H9 (cell line): ENCODE results near the gene XXYLT1. TPM values are rescaled to one million over a fixed set of nuclear protein-coding genes. Genes with fewer than 3 reads are reported as not detected.

Source experiments
- DNase-seq: peaks from one replicate; pipeline ENCODE4 v3.0.0-alpha.2; 2017
- H2AFZ ChIP-seq: one replicate; pipeline ENCODE4 v1.6.1; 2013; ENCODE audit warnings: mild to moderate bottlenecking, low read length, control low read depth, moderate library complexity
- H2AK5ac ChIP-seq: 2 replicates; pipeline ENCODE4 v1.6.1; 2013; ENCODE audit warnings: low read length, control low read depth, mixed read lengths; ENCODE audit not compliant: insufficient read length
- H2BK120ac ChIP-seq: one replicate; pipeline ENCODE4 v1.6.1; 2013; ENCODE audit warnings: low read depth, mild to moderate bottlenecking, low read length, control low read depth, inconsistent platforms; ENCODE audit not compliant: poor library complexity, severe bottlenecking
- H2BK12ac ChIP-seq: 2 replicates; pipeline ENCODE4 v1.6.1; 2013; ENCODE audit warnings: low read length, control low read depth, mixed read lengths, low read depth; ENCODE audit not compliant: insufficient read length
- H2BK15ac ChIP-seq: 2 replicates; pipeline ENCODE4 v1.6.1; 2013; ENCODE audit warnings: low read depth, low read length, control low read depth
- H2BK20ac ChIP-seq: one replicate; pipeline ENCODE4 v1.6.1; 2013; ENCODE audit warnings: low read depth, mild to moderate bottlenecking, low read length, control low read depth, inconsistent platforms; ENCODE audit not compliant: poor library complexity, severe bottlenecking
- H2BK5ac ChIP-seq: 2 replicates; pipeline ENCODE4 v1.6.1; 2013; ENCODE audit warnings: low read length, control low read depth, mixed read lengths; ENCODE audit not compliant: insufficient read length
- H3K14ac ChIP-seq: 2 replicates; pipeline ENCODE4 v1.6.1; 2013; ENCODE audit warnings: low read length, control low read depth; ENCODE audit not compliant: insufficient read depth
- H3K18ac ChIP-seq: 2 replicates; pipeline ENCODE4 v1.6.1; 2013; ENCODE audit warnings: low read depth, mild to moderate bottlenecking, mixed read lengths, low read length, control low read depth; ENCODE audit not compliant: insufficient read length
- H3K23ac ChIP-seq: 2 replicates; pipeline ENCODE4 v1.6.1; 2013; ENCODE audit warnings: low read length, control low read depth, mixed read lengths, low read depth; ENCODE audit not compliant: insufficient read length
- H3K23me2 ChIP-seq: 2 replicates; pipeline ENCODE4 v1.6.1; 2013; ENCODE audit warnings: low read depth, mild to moderate bottlenecking, mixed read lengths, low read length, control low read depth; ENCODE audit not compliant: insufficient read length, poor library complexity, severe bottlenecking
- H3K27ac ChIP-seq: 2 replicates; pipeline ENCODE4 v1.5.1; 2013; ENCODE audit warnings: low read length, control low read depth, mixed read lengths, low read depth; ENCODE audit not compliant: insufficient read length
- H3K27me3 ChIP-seq: 2 replicates; pipeline ENCODE4 v1.6.1; 2013; ENCODE audit warnings: low read length, control low read depth, inconsistent platforms; ENCODE audit not compliant: insufficient read depth
- H3K4ac ChIP-seq: 2 replicates; pipeline ENCODE4 v1.6.1; 2013; ENCODE audit warnings: low read depth, mild to moderate bottlenecking, control low read depth, inconsistent platforms, low read length, moderate library complexity
- H3K4me1 ChIP-seq: 2 replicates; pipeline ENCODE4 v1.6.1; 2013; ENCODE audit warnings: low read length, control low read depth, inconsistent platforms; ENCODE audit not compliant: insufficient read depth
- H3K4me2 ChIP-seq: 2 replicates; pipeline ENCODE4 v1.6.1; 2013; ENCODE audit warnings: low read length, control low read depth, mixed read lengths; ENCODE audit not compliant: insufficient read length, insufficient read depth
- H3K56ac ChIP-seq: 2 replicates; pipeline ENCODE4 v1.6.1; 2013; ENCODE audit warnings: low read depth, mild to moderate bottlenecking, mixed read lengths, low read length, control low read depth; ENCODE audit not compliant: insufficient read length
- H3K79me1 ChIP-seq: 2 replicates; pipeline ENCODE4 v1.6.1; 2013; ENCODE audit warnings: low read depth, mild to moderate bottlenecking, moderate library complexity, low read length, control low read depth, inconsistent platforms; ENCODE audit not compliant: insufficient read depth, poor library complexity, severe bottlenecking
- H3K79me2 ChIP-seq: 2 replicates; pipeline ENCODE4 v1.6.1; 2013; ENCODE audit warnings: low read length, control low read depth, inconsistent platforms; ENCODE audit not compliant: insufficient read depth
- H3K9ac ChIP-seq: 2 replicates; pipeline ENCODE4 v1.6.1; 2013; ENCODE audit warnings: low read length, control low read depth, mixed read lengths; ENCODE audit not compliant: insufficient read length; ENCODE audit errors: extremely low read depth
- H3K9me3 ChIP-seq: one replicate; pipeline ENCODE4 v1.6.1; 2013; ENCODE audit warnings: low read depth, low read length, inconsistent platforms; ENCODE audit not compliant: control insufficient read depth
- H3T11ph ChIP-seq: one replicate; pipeline ENCODE4 v1.6.1; 2013; ENCODE audit warnings: mild to moderate bottlenecking, low read length, control low read depth, inconsistent platforms
- H4K20me1 ChIP-seq: one replicate; pipeline ENCODE4 v1.6.1; 2013; ENCODE audit not compliant: control insufficient read depth, insufficient read length, insufficient read depth
- H4K5ac ChIP-seq: 2 replicates; pipeline ENCODE4 v1.6.1; 2013; ENCODE audit warnings: low read depth, mild to moderate bottlenecking, mixed read lengths, low read length, control low read depth; ENCODE audit not compliant: insufficient read length
- H4K8ac ChIP-seq: replicated peaks from 2 replicates; pipeline ENCODE4 v1.6.1; 2013; ENCODE audit warnings: low read length, control low read depth, mixed read lengths, low read depth; ENCODE audit not compliant: insufficient read length
- H4K91ac ChIP-seq: 2 replicates; pipeline ENCODE4 v1.6.1; 2013; ENCODE audit warnings: low read depth, mild to moderate bottlenecking, moderate library complexity, mixed read lengths, low read length, control low read depth; ENCODE audit not compliant: insufficient read length
- H3K27ac Mint-ChIP-seq, 3 experiments: 2 replicates in 2 of 3; 3 replicates in 1 of 3; pipeline ENCODE4 v1.8.0; 2020 to 2021; ENCODE audit warnings: mixed read lengths in 3 of 3, mild to moderate bottlenecking in 1 of 3, moderate library complexity in 1 of 3
- H3K27me3 Mint-ChIP-seq: 2 replicates; pipeline ENCODE4 v1.8.0; 2021; ENCODE audit warnings: low read depth, mild to moderate bottlenecking, moderate library complexity, mixed read lengths
- H3K36me3 Mint-ChIP-seq, 3 experiments: 2 replicates in 2 of 3; 3 replicates in 1 of 3; pipeline ENCODE4 v1.8.0; 2020 to 2021; ENCODE audit warnings: low read depth in 3 of 3, mixed read lengths in 3 of 3; ENCODE audit not compliant: insufficient read depth in 1 of 3
- H3K4me1 Mint-ChIP-seq, 2 experiments: 2 replicates each; pipeline ENCODE4 v1.8.0; 2020; ENCODE audit warnings: mixed read lengths in 2 of 2
- H3K4me3 Mint-ChIP-seq, 2 experiments: 2 replicates in 1 of 2; 3 replicates in 1 of 2; pipeline ENCODE4 v1.8.0; 2020 to 2021; ENCODE audit warnings: mild to moderate bottlenecking in 2 of 2, mixed read lengths in 2 of 2, moderate library complexity in 1 of 2
- H3K9me3 Mint-ChIP-seq, 2 experiments: 2 replicates in 1 of 2; 3 replicates in 1 of 2; pipeline ENCODE4 v1.8.0; 2020; ENCODE audit warnings: mild to moderate bottlenecking in 2 of 2, mixed read lengths in 2 of 2, moderate library complexity in 1 of 2
- WGBS: extraction: QIAGEN DNeasy Blood & Tissue Kit; methylation state at CpG from one replicate; pipeline ENCODE4 v1.1.7; 2013; ENCODE audit warnings: missing lambda C conversion rate, low lambda C conversion rate, mixed read lengths; ENCODE audit not compliant: insufficient read length; ENCODE audit errors: extremely low coverage; 5-methylcytosine and 5-hydroxymethylcytosine counted together
- total RNA-seq: library from RNA; stranded (reverse); gene quantifications from 2 replicates; pipeline ENCODE4 v1.2.1, GENCODE V29; 2021
- TF ChIP-seq, protein P1 (sequence below): fragments of 200-600 bp; sonication (generic); conservative IDR thresholded peaks from 3 replicates; pipeline ENCODE4 v1.8.0; 2021; ENCODE audit warnings: antibody characterized with exemption, mild to moderate bottlenecking

XXYLT1 gene
- total RNA-seq, 1 experiment from 2014 or later: 22.7 TPM

DNA sequence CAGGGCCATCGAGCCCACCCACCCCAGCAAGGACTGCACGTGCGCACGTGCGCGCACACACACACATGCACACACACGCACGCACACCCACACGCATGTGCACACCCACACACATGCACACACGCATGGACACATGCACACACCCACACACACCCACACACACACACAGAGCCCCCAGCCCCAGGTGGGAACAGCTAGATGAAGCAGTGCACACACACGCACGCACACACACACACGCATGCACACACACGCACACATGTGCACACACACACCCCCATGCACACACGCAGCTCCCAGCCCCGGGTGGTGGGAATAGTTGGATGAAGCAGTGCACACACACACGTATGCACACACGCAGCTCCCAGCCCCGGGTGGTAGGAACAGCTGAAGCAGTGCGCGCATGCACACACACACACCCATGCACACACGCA, 158.6 kb downstream of the XXYLT1 start:
- Histone ChIP-seq H2BK12ac (no peak overlapping the region), H3K27me3 (no peaks in the 10 kb centered on the region), H3K23me2 (no peaks in the 10 kb centered on the region), H2AFZ (no peak overlapping the region), H3K27ac (no peak overlapping the region), H3K9me3 (no peaks in the 10 kb centered on the region), H2AK5ac (no peak overlapping the region), H3K9ac (no peak overlapping the region), H4K20me1 (no peaks in the 10 kb centered on the region), H3K4ac (no peak overlapping the region), H3K14ac (no peak overlapping the region; the same call in 1 of the 2 replicates), H3K23ac (no peak overlapping the region), H3T11ph (no peak overlapping the region), H2BK15ac (no peak overlapping the region), H2BK120ac (no peak overlapping the region), H3K4me1 (no peaks in the 10 kb centered on the region), H4K91ac (no peak overlapping the region), H4K8ac (no peak overlapping the region), H3K4me2 (no peak overlapping the region), H3K79me2 (no peaks in the 10 kb centered on the region; the same call in 1 of the 2 replicates), H3K56ac (no peak overlapping the region), H2BK5ac (no peak overlapping the region), H2BK20ac (no peak overlapping the region), H3K79me1 (no peaks in the 10 kb centered on the region), H3K18ac (no peak overlapping the region), H4K5ac (peak overlapping the region; percentile 24)
- Mint-ChIP-seq H3K27ac (peak overlapping the region in 1 of 3 experiments; percentile 63; a peak in 2 of 7 replicates), H3K4me3 (no peak overlapping the region), H3K9me3 (no peaks in the 10 kb centered on the region), H3K27me3 (no peaks in the 10 kb centered on the region; the same call in 1 of the 2 replicates), H3K36me3 (no peaks in the 10 kb centered on the region), H3K4me1 (peaks cover 12 to 13% of the 10 kb centered on the region in 2 experiments; a peak in 3 of 4 replicates)
- TF ChIP-seq, protein P1, sequence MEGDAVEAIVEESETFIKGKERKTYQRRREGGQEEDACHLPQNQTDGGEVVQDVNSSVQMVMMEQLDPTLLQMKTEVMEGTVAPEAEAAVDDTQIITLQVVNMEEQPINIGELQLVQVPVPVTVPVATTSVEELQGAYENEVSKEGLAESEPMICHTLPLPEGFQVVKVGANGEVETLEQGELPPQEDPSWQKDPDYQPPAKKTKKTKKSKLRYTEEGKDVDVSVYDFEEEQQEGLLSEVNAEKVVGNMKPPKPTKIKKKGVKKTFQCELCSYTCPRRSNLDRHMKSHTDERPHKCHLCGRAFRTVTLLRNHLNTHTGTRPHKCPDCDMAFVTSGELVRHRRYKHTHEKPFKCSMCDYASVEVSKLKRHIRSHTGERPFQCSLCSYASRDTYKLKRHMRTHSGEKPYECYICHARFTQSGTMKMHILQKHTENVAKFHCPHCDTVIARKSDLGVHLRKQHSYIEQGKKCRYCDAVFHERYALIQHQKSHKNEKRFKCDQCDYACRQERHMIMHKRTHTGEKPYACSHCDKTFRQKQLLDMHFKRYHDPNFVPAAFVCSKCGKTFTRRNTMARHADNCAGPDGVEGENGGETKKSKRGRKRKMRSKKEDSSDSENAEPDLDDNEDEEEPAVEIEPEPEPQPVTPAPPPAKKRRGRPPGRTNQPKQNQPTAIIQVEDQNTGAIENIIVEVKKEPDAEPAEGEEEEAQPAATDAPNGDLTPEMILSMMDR: no peak
- WGBS: no CpG with 5 or more reads among the region's 22 CpGs
- no peak for DNase-seq
